Nephron (organoid): ENCODE measurements around the gene NCOA3.
"Not testable (repeated sequence)": the region's sequence is repeated elsewhere in the genome, so short reads cannot be mapped to it uniquely, and the experiment has no call there.

Experiments used
- H3K27ac Mint-ChIP-seq, 3 experiments: 2 replicates each; pipeline ENCODE4 v1.8.0; 2020; ENCODE audit warnings: mixed read lengths in 3 of 3, mild to moderate bottlenecking in 2 of 3, moderate library complexity in 1 of 3
- H3K27me3 Mint-ChIP-seq: 2 replicates; pipeline ENCODE4 v1.8.0; 2021; ENCODE audit warnings: low read depth, mild to moderate bottlenecking, moderate library complexity, mixed read lengths
- H3K36me3 Mint-ChIP-seq: 2 replicates; pipeline ENCODE4 v1.8.0; 2020; ENCODE audit warnings: low read depth, mixed read lengths
- H3K4me1 Mint-ChIP-seq: 2 replicates; pipeline ENCODE4 v1.8.0; 2020; ENCODE audit warnings: mixed read lengths
- H3K4me3 Mint-ChIP-seq, 3 experiments: 2 replicates each; pipeline ENCODE4 v1.8.0; 2020; ENCODE audit warnings: mild to moderate bottlenecking in 3 of 3, mixed read lengths in 3 of 3, moderate library complexity in 2 of 3
- H3K9me3 Mint-ChIP-seq: 2 replicates; pipeline ENCODE4 v1.8.0; 2020; ENCODE audit warnings: mixed read lengths
- TF ChIP-seq, protein P1 (sequence below), 3 experiments: fragments of 200-600 bp; sonication (generic); IDR thresholded peaks; one replicate each; pipeline ENCODE4 v1.5.0; 2021; ENCODE audit warnings: antibody characterized with exemption in 3 of 3; ENCODE audit not compliant: unreplicated experiment in 3 of 3

NCOA3 gene

DNA sequence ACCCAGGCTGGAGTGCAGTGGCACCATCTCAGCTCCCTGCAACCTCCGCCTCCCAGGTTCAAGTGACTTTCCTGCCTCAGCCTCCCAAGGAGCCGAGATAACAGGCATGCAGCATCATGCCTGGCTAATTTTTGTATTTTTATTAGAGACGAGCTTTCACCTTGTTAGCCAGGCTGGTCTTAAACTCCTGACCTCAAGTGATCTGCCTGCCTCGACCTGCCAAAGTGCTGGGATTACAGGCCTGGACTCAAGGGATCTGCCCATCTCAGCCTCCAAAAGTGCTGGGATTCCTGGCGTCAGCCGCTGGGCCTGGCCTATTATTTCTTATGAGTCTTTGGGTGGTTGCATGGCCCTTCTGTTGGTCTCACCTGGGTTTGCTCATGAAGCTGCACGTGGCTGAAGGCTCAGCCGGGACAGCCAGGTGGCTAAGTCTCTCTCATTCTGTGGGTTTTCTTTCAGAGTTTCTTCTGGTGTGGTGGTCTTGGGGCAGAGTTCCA, 45.6 kb upstream of the NCOA3 start:
- no peaks in the 10 kb centered on the region for H3K9me3 Mint-ChIP-seq
- TF ChIP-seq, protein P1, sequence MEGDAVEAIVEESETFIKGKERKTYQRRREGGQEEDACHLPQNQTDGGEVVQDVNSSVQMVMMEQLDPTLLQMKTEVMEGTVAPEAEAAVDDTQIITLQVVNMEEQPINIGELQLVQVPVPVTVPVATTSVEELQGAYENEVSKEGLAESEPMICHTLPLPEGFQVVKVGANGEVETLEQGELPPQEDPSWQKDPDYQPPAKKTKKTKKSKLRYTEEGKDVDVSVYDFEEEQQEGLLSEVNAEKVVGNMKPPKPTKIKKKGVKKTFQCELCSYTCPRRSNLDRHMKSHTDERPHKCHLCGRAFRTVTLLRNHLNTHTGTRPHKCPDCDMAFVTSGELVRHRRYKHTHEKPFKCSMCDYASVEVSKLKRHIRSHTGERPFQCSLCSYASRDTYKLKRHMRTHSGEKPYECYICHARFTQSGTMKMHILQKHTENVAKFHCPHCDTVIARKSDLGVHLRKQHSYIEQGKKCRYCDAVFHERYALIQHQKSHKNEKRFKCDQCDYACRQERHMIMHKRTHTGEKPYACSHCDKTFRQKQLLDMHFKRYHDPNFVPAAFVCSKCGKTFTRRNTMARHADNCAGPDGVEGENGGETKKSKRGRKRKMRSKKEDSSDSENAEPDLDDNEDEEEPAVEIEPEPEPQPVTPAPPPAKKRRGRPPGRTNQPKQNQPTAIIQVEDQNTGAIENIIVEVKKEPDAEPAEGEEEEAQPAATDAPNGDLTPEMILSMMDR (IDR thresholded peaks at IDR 0.05; ENCODE audit: unreplicated experiment in 3 of 3) = no peak
- H3K4me3 Mint-ChIP-seq = no peak overlapping the region
- H3K4me1 Mint-ChIP-seq = no peaks in the 10 kb centered on the region
- H3K36me3 Mint-ChIP-seq = no peaks in the 10 kb centered on the region
- H3K27ac Mint-ChIP-seq = no peak overlapping the region
- H3K27me3 Mint-ChIP-seq = no peaks in the 10 kb centered on the region

DNA sequence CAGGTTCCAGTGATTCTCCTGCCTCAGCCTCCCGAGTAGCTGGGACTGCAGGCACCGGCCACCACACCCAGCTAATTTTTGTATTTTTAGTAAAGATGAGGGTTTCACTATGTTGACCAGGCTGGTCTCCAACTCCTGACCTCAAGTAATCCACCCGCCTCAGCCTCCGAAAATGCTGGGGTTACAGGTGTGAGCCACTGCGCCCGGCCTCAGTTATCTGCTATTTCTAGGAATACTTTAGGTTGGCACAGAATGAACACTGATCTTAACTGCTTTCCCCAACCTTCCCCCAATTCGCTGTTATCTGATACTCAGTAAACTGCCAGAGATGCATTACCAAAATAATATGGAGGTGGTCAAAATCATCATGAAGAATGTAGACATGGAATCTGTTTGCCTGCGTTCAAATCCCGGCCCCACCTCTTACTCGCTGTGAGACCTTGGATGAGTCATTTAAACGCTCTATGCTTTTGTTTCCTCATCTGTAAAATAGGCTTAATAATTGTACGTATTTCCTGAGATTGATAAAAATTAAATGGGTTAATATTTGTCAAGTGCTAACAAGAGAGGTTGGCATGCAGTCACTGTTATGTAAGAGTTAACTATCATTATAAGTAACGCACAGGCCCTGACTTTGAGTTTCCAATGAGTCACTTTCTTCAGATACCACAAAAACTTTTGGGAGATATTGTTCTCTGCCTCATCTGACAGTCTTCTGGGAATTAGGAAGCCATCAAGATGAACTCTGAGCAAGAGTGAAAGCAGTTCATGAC, 44.5 kb upstream of the NCOA3 start:
- TF ChIP-seq, protein P1 (IDR thresholded peaks at IDR 0.05; ENCODE audit: unreplicated experiment in 3 of 3) = no peak
- Mint-ChIP-seq H3K9me3 (no peaks in the 10 kb centered on the region), H3K36me3 (no peaks in the 10 kb centered on the region), H3K4me1 (no peaks in the 10 kb centered on the region), H3K4me3 (no peak overlapping the region), H3K27ac (no peak overlapping the region), H3K27me3 (no peaks in the 10 kb centered on the region)

DNA sequence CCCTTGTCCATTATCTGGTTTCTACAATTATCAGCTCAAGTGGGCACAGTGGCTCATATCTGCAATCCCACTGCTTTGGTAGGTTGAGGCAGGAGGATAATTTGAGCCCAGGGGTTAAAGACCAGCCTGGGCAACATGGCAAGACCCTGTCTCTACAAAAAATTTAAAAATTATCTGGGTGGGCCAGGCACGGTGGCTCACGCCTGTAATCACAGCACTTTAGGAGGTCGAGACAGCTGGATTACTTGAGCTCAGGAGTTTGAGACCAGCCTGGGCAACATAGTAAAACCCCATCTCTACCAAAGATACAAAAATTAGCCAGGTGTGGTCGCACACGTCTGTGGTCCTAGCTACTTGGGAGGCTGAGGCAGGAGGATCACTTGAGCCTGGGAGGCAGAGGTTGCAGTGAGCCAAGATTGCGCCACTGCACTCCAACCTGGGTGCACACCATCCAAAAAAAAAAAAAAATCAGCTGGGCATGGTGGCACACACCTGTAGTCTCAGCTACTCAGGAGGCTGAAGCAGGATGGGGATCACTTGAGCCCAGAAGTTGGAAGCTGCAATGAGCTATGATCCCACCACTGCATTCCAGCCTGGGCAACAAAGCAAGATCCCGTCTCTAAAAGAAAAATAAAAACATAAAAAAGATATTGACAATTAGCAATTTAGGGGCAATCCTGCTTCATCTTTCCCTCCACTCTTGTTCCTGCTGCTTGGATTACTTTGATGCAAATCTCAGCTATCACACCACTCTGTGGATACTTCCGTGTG, 43.2 kb upstream of the NCOA3 start:
- not testable (repeated sequence) for H3K36me3 Mint-ChIP-seq, H3K4me3 Mint-ChIP-seq, H3K27ac Mint-ChIP-seq, H3K9me3 Mint-ChIP-seq, H3K4me1 Mint-ChIP-seq, H3K27me3 Mint-ChIP-seq

DNA sequence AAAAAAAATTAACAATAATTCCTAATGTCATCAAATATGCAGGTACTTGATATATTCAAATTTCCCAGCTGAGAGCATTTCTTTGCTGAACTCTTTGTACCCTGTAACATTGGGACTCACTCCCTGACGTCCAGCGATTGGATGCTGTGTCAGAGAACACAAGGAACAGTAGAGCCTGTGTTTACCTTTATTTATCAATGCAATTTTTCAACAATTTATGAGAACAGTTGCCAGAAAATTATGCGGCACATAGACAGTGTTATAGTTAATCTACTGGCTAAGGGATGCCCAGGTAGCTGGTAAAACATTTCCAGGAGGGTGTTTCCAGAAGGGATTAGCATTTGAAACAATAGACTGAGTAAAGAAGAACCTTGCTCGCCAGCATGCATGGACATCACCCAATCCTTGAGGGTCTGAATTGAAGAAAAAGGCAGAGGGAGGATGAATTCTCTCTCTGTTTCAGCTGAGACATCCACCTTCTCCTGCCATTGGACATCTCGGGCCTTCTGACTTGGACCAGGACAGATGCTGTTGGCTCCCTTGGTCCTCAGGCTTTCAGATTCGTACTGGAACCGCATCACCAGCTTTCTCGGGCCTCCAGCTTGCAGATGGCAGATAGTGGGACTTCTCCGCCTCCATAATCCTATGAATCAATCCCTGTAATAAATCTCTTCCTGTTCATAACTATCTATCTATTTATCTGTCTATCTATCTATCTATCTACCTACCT, 42.2 kb upstream of the NCOA3 start:
- Mint-ChIP-seq H3K9me3 (no peaks in the 10 kb centered on the region), H3K4me3 (no peak overlapping the region), H3K36me3 (no peaks in the 10 kb centered on the region), H3K27me3 (no peaks in the 10 kb centered on the region), H3K4me1 (peaks cover 5% of the 10 kb centered on the region), H3K27ac (no peak overlapping the region)
- TF ChIP-seq, protein P1 (IDR thresholded peaks at IDR 0.05; ENCODE audit: unreplicated experiment in 3 of 3) = no peak

DNA sequence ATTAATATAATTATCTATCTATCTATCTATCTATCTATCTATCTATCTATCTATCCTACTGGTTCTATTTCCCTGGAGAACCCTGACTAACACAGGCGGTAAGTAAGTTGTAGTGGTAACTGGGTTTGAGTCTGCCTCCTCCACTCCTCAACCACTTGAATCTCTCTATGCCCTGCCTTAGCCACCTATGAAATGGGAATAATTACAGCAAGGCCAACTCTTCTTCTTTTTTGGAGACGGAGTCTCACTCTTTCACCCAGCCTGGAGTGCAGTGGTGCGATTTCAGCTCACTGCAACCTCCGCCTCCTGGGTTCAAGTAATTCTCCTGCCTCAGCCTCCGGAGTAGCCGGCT, 41.0 kb upstream of the NCOA3 start:
- not testable (repeated sequence) for H3K4me1 Mint-ChIP-seq, H3K27ac Mint-ChIP-seq

DNA sequence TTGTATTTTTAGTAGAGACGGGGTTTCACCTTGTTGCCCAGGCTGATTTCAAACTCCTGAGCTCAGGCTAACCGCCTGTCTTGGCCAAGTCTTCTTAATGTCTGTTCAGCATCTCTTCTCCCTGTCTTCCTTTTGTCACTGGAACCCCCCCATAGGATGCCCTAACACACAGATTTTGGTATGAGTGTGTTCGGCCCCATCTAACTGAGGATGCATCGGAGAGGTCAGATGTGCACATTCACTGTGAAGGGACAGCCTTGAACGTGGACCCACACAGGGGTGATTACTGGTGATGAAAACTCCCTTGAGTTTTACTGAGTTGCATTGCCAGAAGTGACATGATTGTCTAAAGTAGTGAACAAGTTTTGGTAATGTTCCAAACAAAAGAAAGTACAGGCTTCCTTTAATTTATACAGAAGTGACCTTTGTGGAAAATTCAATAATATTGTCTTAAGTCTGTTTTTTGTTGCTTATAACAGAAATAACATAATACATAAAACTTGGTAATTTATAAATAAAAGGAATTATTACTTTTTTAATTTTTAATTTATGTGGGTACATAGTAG, 40.5 kb upstream of the NCOA3 start:
- TF ChIP-seq, protein P1 (IDR thresholded peaks at IDR 0.05; ENCODE audit: unreplicated experiment in 3 of 3) = no peak
- Mint-ChIP-seq H3K4me3 (no peak overlapping the region), H3K27ac (no peak overlapping the region), H3K27me3 (no peaks in the 10 kb centered on the region), H3K4me1 (peaks cover 7% of the 10 kb centered on the region), H3K9me3 (no peaks in the 10 kb centered on the region), H3K36me3 (no peaks in the 10 kb centered on the region)

More for the DNA sequence above, 41.0 kb upstream of the NCOA3 start:
- H3K27me3 Mint-ChIP-seq, H3K36me3 Mint-ChIP-seq, H3K9me3 Mint-ChIP-seq, H3K4me3 Mint-ChIP-seq: not testable (repeated sequence)

DNA sequence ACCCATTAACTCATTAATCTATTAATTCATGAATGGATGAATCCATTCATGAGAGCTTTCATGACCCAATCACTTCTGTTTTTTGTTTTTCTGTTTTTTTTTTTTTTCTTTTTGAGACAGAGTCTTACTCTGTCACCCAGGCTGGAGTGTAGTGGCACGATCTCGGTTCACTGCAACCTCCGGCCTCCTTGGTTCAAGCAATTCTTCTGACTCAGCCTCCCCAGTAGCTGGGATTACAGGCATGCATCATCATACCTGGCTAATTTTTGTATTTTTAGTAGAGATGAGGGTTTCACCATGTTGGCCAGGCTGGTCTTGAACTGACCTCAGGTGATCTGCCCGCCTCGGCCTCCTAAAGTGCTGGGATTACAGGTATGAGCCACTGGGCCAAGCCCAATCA, 39.8 kb upstream of the NCOA3 start:
- H3K9me3 Mint-ChIP-seq, H3K4me3 Mint-ChIP-seq, H3K36me3 Mint-ChIP-seq, H3K4me1 Mint-ChIP-seq, H3K27ac Mint-ChIP-seq, H3K27me3 Mint-ChIP-seq: not testable (repeated sequence)
